Neural cell (in vitro differentiated cells): ENCODE measurements around the gene TTC21A.

Experiments
- CTCF ChIP-seq: fragments of 450-650 bp; IDR thresholded peaks from 2 replicates; pipeline ENCODE4 v1.5.1; 2014; ENCODE audit warnings: antibody characterized with exemption, mild to moderate bottlenecking, moderate library complexity; ENCODE audit not compliant: poor library complexity, severe bottlenecking
- EP300 ChIP-seq: fragments of 450-650 bp; conservative IDR thresholded peaks from 2 replicates; pipeline ENCODE4 v1.6.1; 2014; ENCODE audit warnings: antibody characterized with exemption, mild to moderate bottlenecking, moderate library complexity; ENCODE audit not compliant: poor library complexity, severe bottlenecking
- EZH2 ChIP-seq: fragments of 200-600, 300-800 bp; shearing (Covaris generic), sonication (generic); IDR thresholded peaks from 2 replicates; pipeline ENCODE4 v1.6.1; 2014; ENCODE audit warnings: antibody characterized with exemption, low read length, borderline replicate concordance, mild to moderate bottlenecking; ENCODE audit not compliant: insufficient read depth, poor library complexity, severe bottlenecking

- TF ChIP-seq EZH2: no peak
- no peak for TF ChIP-seq CTCF
- no peak for TF ChIP-seq EP300
Observed at GRCh38 chr3:39146611-39147591, 39.4 kb downstream of the TTC21A start.
